GM19043 (cell line): ENCODE measurements around the gene CYREN.
"Not testable (repeated sequence)": the region's sequence is repeated elsewhere in the genome, so short reads cannot be mapped to it uniquely, and the experiment has no call there.

ENCODE experiments used
- ATAC-seq: cut with Tn5 transposase; IDR thresholded peaks from one replicate; pipeline ENCODE4 v1.9.1; 2021; ENCODE audit warnings: low read depth; ENCODE audit not compliant: unreplicated experiment

The CYREN gene

DNA sequence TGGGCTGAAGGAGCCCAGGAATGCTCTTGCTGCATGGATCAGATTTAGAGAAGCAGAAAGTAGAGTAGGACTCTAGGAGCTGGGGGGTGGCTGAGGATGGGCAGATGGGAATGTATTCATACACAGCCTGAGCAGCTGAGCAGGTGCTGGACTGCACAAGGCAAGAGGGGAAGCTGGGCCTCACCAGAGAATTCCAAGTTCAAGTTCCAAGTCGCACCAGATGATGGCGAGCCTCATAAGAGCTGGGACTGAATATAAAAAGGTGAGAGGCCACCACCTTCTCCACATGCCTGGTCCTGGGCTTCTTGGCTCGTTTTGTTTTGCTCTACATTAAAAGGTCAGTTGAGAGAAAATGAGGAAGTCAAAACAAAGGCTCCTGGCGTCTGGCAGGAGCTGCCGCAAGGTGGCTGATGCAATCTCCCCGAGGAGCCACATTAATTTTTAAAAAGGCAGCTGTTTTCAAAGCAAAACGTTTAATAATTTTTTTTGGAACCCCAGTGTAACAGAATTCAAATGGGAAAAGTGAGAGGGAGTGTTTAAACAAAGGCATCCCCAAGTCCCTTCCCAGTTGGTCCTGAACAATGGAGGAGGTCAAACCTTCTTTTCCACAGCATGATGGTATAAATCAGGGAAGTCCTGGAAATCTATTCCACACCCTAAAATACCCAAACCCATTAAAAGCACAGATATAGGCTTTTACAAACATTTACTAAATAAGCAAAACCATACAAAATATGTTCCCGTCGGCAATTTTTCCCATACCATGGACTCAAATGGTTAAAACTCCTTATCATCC lies 9.5 kb downstream of the CYREN start:
- no peak for ATAC-seq

DNA sequence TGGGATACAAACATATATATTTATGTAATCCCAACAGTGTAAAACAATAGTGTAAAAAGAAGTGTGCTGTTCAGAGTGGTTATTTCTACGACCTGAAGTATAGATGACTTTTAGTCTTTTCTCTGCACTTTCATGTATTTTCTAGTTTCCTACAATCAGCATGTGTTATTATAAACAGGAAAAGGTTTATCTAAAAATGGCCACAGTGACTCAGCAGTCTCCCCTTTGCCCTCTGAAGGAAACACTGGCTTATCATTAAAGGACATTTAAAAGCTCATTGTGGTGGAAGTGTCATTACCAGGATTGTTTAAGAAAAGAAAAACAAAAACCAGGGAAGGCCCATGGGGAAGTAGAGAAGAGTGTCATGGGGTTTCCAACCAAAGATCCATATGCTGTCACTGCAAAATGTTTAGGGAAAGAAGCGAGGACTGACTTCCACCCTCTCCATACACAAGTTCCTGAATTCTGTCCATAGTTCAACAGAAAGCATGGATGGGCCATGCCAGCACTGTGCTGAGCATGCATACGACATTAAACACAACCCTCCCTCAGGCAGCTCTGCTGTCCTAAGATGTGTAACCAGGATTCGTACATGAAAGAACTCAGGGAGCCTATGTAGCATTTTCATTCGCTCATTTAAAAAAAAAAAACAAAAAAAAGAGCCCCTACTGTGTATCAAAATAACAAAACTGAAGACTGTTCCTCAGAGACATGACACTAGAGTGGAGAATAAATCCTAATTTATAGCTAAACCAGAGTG lies 10.2 kb downstream of the CYREN start:
- ATAC-seq: peak; percentile 53

DNA sequence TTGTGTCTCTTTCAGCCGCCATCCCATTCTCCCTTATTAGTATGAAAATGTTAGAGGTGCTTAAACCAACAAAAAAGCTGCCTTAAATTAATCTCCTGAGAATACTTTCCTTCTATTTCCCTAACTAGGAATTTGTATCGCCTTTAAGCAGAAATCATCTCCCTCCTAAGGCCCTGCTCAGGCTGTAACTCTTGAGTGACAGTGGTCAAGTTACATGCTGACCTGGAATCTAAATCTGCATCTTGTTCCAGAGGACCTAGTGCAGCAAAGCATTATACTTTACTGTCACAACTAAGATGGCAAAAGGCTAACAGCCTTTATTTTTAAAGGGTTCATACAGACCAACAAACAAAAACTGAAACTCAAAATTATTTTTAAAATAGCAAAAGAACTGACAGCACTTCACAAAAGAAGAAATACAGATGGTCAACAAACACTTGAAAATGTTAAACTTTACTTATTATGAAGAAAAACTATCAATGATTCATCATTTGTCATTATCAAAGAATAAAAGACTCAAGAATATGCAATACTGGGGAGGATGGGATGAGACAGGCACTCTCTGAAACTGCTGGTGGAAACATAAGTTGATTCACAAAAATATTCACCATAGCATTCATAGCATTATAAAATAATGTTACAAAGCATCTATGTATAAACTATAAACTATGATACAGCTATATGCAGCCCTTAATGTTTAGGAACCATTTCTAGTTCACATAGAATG lies 11.0 kb downstream of the CYREN start:
- ATAC-seq: no peak

DNA sequence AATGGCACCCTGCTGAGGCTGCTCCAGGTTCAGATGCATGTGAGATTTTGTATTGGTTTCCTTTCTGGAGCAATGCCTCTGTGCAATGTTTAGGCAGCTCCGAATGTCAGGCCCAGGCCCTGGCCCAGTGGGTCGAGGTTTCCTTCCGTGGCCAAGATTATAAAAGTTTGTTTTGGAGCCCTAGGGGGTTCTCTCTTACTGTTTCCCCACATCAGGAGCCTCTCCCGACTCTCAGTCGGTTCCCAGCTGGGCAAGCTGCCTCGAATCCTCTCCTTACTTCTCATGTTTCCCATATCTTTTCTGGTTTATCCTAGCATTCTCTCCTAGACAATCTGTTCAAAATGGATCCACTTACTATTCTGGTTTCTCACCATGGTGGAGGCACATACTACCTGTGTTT lies 11.6 kb downstream of the CYREN start:
- ATAC-seq: no peak

DNA sequence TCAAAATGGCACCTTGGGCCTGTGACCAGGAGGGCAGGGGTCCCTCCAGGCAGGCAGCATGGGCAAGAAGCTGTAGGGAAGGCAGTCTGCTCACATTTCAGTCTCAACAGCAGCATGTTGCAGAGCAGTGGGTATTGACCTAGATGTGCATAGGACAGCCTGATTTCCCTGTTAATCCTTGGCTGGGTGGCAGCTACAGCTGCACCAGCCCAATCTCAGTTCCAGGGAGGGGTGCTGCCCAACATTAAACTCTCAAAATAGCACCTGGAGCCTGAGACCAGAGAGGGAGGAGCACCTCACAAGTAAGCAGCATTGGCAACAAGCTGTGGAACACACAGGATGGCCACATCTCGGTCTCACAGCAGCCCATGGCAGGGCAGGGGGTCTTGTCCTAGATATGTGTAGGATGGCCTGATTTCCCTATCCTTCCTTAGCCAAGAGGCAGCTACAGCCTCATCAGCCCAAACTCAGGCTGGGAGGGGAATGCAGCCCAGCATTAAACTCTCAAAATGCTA lies 12.3 kb downstream of the CYREN start:
- ATAC-seq: no peak

DNA sequence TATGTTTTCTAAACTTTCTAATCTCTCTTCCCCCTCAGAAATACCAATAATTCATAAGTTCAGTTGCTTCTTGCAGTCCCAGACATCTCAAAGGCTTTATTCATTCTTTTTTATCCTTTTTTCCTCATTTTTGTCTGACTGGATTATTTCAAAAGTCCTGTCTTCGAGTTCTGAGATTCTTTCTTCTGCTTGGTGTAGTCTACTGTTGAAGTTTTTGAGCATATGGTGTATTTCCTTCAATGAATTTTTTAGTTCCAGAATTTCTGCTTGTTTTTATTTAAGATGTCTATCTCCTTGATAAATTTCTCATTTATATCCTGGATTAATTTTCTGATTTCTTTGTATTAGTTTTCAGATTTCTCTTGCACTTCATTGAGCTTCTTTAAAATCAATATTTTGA lies 14.2 kb downstream of the CYREN start:
- ATAC-seq: no peak

DNA sequence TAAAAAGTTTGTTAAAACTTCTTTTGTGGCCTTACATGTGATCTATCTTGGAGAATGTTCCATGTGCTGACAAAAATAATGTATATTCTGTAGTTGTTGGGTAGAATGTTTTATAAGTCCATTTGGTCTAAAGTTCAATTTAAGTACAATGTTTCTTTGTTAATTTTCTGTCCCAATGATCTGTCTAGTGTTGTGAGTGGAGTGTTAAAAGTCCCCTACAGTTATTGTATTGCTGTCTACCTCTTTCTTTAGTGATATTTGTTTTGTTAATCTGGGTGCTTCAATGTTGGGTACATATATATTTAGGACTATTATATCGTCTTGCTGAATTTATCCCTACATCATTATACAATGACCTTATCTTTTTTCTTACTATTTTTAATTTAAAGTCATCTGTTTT lies 15.8 kb downstream of the CYREN start:
- no peak for ATAC-seq

DNA sequence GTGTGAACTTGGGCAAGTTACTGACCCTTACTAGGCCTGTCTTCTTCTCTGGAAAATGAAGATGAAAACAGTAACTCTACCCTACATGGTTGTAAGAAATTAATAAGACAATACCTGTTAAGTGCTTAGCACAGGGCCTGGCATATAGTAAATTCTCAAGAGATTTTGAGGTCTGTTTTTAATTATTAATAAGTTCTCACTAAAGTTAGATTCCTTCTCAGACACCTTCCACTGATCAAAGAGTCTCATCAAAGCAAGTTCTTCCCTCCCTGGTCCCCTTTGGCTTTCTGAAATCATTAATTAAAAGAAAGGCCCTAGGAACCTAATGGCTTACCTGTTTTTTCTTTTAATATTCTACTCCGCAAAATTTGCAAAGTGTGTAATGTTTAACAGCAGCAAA lies 18.1 kb downstream of the CYREN start:
- no peak for ATAC-seq

DNA sequence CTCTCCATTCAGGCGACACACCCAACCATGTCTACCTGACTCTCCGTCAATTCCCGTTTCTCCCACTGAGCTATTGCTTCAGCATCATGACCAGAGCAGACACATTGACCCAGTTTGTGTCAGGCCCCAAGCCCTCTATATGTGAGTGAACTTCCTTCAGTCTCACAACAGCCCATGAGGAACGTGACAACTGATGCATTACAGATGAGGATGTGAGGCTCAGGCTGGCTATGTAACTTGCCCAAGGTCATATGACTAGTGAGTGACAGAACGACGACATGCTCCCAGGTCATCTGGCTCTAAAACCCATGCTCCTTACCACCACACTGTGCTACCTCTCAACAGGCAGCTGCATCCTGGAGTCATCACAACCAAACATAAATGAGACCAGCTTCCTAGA lies 19.0 kb downstream of the CYREN start:
- ATAC-seq: no peak

DNA sequence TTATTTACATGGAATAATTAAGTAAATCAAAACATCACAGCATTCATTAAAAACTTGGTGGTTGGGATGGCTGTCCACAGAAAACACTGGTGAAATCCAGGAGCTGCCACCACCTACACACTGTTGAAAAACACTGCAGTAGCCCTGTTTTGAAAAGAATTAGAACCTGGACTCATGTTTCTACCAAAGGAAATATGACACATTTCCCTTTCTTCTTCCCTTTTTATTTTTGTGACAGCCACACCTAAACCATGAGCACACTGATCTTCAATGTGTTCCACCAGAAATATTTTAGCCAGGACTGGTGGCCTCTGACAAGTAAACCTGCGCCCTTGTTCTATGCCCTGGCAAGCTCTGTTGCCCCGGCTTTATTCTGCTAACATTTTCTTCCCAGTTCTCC lies 19.4 kb downstream of the CYREN start:
- no peak for ATAC-seq

DNA sequence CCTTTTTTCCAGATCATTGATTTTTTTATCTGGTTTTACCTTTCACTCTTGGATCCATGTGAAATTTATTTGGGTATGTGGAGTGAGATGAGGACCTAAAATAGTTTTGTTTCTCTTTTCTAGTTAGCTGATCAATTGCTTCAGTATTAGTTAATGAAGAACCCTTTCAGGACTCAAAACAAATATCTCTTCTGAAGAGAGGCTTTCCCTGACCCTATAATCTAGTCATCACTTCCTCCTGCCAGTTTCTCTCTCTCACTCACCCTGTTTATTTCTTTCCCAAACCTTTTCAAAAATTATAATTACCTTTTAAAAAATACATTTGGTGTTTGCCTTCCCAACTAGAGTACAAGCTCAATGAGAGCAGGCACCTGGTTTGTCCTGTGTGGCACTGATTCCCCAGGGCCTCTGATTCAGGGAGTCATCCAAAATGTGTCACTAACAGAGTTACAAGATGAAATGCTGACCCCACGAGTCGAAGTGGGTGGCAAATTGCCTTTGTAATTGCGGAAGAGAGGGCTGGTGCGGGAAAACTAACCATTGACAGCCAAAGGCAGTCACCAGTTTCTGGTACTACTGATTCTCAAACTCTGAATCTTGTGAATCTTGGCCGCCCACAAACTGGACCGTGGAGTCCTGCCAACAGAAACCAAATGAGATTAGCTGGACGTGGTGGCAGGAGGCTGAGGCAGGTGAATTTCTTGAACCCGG lies 20.3 kb downstream of the CYREN start:
- no peak for ATAC-seq

DNA sequence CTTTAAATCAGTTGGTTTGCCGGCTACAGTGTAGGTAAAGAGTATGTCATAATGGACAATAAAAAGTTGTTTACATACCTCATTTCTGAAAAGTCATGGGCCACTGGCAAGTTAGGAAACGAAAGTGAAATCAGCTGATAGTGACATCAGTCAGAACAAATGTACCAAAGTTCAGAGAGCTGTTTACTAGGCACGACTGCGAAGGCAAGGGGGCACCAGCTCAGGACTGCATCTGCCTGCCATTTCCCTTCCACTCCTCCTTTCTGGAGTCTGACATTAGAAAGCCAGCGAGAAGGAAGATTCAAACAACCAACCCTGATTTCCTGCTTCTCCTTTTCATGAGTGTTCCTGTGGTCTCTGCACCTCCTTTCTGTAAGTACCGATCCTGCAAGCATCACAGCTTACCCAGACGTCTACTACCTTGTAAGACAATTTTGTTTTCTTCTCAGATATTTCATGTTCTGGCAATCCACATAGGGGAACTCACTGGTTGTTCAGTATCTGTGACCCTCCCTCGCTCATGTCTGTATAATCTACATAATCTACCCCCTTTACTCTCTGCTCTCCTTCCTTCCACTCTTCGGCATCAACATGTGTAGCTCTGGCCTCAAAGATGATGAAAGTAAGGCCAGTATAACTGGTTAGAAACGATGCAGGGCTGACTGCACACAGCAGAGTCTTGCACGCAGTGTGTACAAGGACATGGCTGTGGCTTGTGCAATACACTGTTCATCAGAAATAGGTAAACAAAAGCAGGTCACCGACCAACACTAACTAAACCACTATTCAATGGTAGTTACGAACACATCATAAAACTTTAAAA lies 22.4 kb downstream of the CYREN start, which contains the start of gene TMEM140:
TMEM140 (plus strand) TSS at position 174 of the 823 bp plus-strand sequence. CDS start 16,370 bp downstream, outside the sequence.
- peak; percentile 58 for ATAC-seq

DNA sequence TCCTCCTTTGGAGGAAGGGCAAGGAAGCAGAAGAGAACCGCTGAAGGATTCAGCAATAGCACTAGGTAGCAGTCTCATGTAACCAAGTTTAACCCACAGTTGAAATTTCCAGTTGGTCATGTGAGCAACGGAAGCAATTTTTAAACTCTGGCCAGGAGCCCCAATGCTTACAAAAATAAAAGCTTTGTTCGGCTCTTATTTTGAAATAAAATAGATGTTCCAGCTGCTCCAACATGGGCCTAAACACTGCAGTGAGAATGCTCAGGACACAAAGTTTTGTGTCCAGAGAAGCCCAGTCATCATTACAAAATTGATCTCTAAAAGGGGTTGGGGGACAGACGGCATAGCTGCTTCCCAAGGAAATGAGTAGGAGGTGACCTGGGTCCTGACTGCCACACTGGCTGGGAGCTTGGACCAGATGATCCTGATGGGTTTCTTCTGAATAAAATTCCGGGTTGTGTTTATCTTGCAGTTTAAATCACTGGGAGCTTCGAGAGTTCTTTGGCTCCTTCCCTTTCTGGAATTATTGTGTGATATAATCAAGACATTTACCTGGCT lies 23.1 kb downstream of the CYREN start:
- no peak for ATAC-seq

DNA sequence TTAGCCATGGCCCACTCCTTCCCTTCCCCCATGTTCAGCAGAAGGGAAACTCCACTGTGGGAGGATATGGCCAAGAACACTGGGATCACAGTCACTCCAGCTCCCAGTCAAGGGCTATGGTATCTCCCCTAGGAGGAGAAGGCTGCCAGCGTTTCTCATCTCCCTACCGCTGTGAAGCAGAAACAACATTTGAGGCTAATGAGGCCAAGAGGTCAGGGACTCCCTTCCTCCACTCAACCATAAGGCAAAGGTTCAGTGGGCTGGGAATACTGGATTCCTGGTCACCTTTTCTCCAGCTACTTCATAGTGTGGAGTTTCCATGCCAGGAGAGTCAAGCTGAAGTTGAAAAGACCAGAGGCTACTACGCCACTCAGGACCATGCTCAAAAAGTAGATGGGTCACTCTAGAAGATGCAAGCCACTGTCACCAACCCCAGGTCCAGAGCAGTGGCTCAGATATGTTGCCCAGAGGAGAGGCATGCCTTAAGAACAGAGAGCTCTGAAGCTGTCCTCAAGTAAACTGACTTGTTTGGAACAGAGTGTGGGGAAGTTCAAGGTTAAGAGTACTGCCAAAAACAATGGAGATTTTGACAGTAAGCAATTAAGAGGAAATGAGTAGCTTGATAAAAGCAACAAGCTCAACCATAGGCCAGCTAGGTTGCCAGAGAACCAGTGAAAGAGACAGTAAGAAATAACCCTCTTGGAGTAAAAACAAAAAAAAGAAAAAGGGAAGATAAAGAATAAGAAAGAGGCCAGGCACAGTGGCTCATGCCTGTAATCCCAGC lies 26.4 kb downstream of the CYREN start:
- no peak for ATAC-seq

DNA sequence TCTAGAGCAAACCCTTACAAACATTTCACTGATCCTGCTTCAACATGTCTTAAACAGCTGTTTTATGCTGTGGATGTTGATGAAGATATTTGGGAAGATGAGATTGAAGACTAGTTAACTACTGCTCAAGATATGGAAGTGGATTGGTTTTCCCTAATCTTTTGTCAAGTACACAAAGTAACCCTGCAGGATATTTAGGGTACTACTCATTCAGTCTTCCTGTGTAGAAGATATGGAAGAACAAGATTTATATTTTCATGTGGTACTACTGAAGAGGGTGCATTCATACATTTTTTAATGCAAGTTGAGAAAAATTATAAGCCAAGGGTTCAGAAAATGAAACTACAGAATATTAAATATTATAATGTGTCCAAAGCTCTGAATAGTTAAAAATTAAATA lies 40.9 kb downstream of the CYREN start:
- ATAC-seq: no peak

DNA sequence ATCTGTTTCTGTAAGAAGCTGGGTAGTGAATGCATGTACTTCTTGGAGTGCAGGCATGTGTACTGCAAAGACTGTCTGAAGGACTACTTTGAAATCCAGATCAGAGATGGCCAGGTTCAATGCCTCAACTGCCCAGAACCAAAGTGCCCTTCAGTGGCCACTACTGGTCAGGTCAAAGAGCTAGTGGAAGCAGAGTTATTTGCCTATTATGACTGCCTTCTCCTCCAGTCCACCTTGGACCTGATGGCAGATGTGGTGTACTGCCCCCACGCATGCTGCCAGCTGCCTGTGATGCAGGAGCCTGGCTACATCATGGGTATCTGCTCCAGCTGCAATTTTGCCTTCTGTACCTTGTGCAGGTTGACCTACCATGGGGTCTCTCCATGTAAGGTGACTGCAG lies 41.6 kb downstream of the CYREN start:
- no peak for ATAC-seq

DNA sequence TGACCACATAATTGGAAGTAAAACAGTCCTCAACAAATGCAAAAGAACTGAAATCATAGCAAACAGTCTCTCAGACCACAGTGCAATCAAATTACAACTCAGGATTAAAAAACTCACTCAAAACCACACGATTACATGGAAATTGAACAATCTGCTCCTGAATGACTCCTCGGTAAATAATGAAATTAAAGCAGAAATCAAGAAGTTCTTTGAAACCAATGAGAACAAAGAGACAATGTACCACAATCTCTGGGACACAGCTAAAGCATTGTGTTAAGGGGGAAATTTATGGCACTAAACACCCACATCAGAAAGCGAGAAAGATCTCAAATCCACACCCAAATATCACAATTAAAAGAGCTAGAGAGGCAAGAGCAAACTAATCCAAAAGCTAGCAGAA lies 45.9 kb downstream of the CYREN start:
- not testable (repeated sequence) for ATAC-seq

DNA sequence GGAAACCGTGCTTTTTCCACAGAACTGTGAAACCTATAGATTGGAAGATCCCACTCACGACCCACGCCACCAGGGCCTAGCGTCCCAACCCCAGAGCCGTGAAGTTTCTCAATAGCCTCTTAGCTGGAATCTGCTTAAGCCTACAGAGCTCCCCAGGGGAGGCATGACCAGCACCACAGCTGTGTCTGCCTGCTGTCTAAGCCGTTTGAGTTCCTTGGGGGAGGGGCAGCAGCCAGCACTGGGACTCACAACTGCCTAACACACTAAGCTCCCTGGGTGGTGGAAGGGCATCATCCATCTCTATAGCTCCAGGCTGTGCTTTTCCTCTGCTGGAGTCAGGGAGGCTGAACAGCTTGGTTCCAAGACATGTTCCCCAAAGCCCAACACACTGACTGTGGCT lies 48.6 kb downstream of the CYREN start:
- ATAC-seq: no peak

DNA sequence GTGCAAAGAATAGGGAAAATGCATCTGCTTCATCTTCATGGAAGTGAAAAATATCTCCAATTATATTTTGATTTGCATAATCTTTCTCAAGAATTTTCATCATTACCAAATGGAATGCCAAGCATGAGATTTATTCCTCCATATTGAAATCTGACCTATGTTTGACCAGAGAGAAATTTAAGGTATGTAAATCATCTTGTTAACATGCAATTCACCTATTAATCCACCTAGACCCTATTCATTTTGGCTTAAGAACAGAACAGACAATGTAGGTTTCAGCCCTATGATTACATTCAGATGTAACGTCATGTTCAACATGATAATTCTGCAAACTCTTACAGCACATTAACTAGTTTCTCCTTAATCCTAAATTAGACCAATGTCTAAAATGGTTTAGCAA lies 53.4 kb downstream of the CYREN start:
- no peak for ATAC-seq
